NCI-H1930 (cell line): ENCODE results near the gene C22orf42.
"Not testable (repeated sequence)": the region's sequence is repeated elsewhere in the genome, so short reads cannot be mapped to it uniquely, and the experiment has no call there.

Experiments
- DNase-seq, 2 experiments: peaks; one replicate each; lab custom pipeline; 2025; lab: John Stamatoyannopoulos, UW

The C22orf42 gene

GRCh38 chr22:32135958-32136357, 23.1 kb downstream of the C22orf42 start:
- DNase-seq: not testable (repeated sequence)

- DNase-seq: not testable (repeated sequence)
Measured at GRCh38 chr22:32134796-32135195, 24.3 kb downstream of the C22orf42 start.

GRCh38 chr22:32132783-32133182, 26.3 kb downstream of the C22orf42 start:
- no peak for DNase-seq

- DNase-seq: no peak
Measured at GRCh38 chr22:32132126-32132525, 27.0 kb downstream of the C22orf42 start.

GRCh38 chr22:32130464-32130863, 28.6 kb downstream of the C22orf42 start:
- no peak for DNase-seq

- no peak for DNase-seq
Measured at GRCh38 chr22:32127904-32128303, 31.2 kb downstream of the C22orf42 start.

- no peak for DNase-seq
Measured at GRCh38 chr22:32123657-32124056, 35.4 kb downstream of the C22orf42 start.

- DNase-seq: no peak
Measured at GRCh38 chr22:32122899-32123298, 36.2 kb downstream of the C22orf42 start.

GRCh38 chr22:32120603-32121002, 38.5 kb downstream of the C22orf42 start:
- DNase-seq: no peak

GRCh38 chr22:32119568-32120235, 39.4 kb downstream of the C22orf42 start:
- DNase-seq: no peak

GRCh38 chr22:32112380-32112779, 46.7 kb downstream of the C22orf42 start:
- DNase-seq: no peak

GRCh38 chr22:32106930-32107329, 52.2 kb downstream of the C22orf42 start:
- no peak for DNase-seq

- no peak for DNase-seq
Measured at GRCh38 chr22:32103658-32104315, 55.3 kb downstream of the C22orf42 start.

GRCh38 chr22:32100711-32101110, 58.4 kb downstream of the C22orf42 start:
- DNase-seq: no peak
